Uterus (tissue), 4 donors: ENCODE data around the gene MRPL24. TPM values are rescaled to one million over a fixed set of nuclear protein-coding genes. Genes with fewer than 3 reads are reported as not detected.

Experiments used
- DNase-seq, 2 donors: peaks; one replicate each; pipeline ENCODE4 v3.0.0-alpha.2; 2019 to 2020
- H3K27ac ChIP-seq, 2 donors: fragments of 200-600 bp; sonication (generic); 1 replicate in 1 of 2; 2 replicates in 1 of 2; pipeline ENCODE4 v1.5.1; 2016 to 2018
- H3K27me3 ChIP-seq, 2 donors: fragments of 200-600 bp; sonication (generic); one replicate each; pipeline ENCODE4 v1.5.1; 2018 to 2019; ENCODE audit warnings: control low read depth in 1 of 2
- H3K36me3 ChIP-seq, 2 donors: fragments of 200-600 bp; sonication (generic); one replicate each; pipeline ENCODE4 v1.5.1; 2019; ENCODE audit warnings: control low read depth in 1 of 2
- H3K4me1 ChIP-seq, 2 donors: fragments of 200-600 bp; sonication (generic); one replicate each; pipeline ENCODE4 v1.5.1; 2018 to 2019; ENCODE audit warnings: control low read depth in 1 of 2
- H3K4me3 ChIP-seq, 2 donors: fragments of 200-600 bp; sonication (generic); 1 replicate in 1 of 2; 2 replicates in 1 of 2; pipeline ENCODE4 v1.5.1; 2018 to 2019; ENCODE audit warnings: mild to moderate bottlenecking in 1 of 2
- H3K9me3 ChIP-seq, 2 donors: fragments of 200-600 bp; sonication (generic); one replicate each; pipeline ENCODE4 v1.5.1; 2019; ENCODE audit warnings: control low read depth in 1 of 2
- POLR2A ChIP-seq, 2 donors: fragments of 450-650 bp; IDR thresholded peaks; one replicate each; pipeline ENCODE4 v1.6.1; 2016; ENCODE audit warnings: antibody characterized with exemption in 2 of 2, mild to moderate bottlenecking in 1 of 2, moderate library complexity in 1 of 2
- intact Hi-C: fragments of 100-400 bp; cut with DNase I; formaldehyde crosslinking; loops from one replicate; pipeline ENCODE4 v1.15.1; 2023; ENCODE audit warnings: low total_unique reads
- total RNA-seq, 4 donors: library from RNA; depleted of rRNA in 3 of 4; stranded (reverse); fragments of >200 nt in 3 of 4; gene quantifications; one replicate each; pipeline versions ENCODE4 v1.1.0 to v1.2.4, GENCODE V29; 2014 to 2023
- TF ChIP-seq, protein P1 (sequence below), 4 experiments: fragments of 200-600 bp in 2 of 4; fragments of 450-650 bp in 2 of 4; sonication (generic) in 2 of 4; IDR thresholded peaks; one replicate each; pipeline ENCODE4 v1.5.1; 2016 to 2019; ENCODE audit warnings: antibody characterized with exemption in 4 of 4, mild to moderate bottlenecking in 2 of 4, moderate library complexity in 1 of 4
- donor health status: DM: yes; HTN: yes; CAD: no.

Gene MRPL24
- total RNA-seq, 4 donors from 2014 or later: 8.2 to 58.5 (median 23.8) TPM

DNA sequence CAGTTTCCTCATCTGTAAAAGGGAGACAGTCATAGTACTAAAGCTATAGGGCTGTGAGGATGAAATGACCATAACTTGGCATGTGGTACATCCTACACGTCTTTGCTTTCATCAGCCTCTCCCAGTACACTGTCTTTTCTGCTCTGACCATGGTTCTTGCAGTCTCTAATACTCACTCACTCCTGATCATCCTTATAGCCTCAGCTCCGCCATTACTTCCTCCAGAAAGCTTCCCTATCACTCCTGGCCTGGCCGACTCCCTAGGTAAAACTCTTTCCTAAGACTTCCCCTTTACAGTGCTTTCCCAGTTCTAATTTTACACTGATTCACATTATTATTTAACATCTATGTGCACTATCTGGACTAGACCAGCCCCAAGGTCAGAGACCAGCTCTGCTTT lies 5.0 kb upstream of the MRPL24 start:
- intact Hi-C loops: no loop called here
- no peak for TF ChIP-seq POLR2A (IDR thresholded peaks at IDR 0.05)
- TF ChIP-seq, protein P1, sequence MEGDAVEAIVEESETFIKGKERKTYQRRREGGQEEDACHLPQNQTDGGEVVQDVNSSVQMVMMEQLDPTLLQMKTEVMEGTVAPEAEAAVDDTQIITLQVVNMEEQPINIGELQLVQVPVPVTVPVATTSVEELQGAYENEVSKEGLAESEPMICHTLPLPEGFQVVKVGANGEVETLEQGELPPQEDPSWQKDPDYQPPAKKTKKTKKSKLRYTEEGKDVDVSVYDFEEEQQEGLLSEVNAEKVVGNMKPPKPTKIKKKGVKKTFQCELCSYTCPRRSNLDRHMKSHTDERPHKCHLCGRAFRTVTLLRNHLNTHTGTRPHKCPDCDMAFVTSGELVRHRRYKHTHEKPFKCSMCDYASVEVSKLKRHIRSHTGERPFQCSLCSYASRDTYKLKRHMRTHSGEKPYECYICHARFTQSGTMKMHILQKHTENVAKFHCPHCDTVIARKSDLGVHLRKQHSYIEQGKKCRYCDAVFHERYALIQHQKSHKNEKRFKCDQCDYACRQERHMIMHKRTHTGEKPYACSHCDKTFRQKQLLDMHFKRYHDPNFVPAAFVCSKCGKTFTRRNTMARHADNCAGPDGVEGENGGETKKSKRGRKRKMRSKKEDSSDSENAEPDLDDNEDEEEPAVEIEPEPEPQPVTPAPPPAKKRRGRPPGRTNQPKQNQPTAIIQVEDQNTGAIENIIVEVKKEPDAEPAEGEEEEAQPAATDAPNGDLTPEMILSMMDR (IDR thresholded peaks at IDR 0.05): no peak
- H3K4me1 ChIP-seq: peaks cover 0 to 7% of the 10 kb centered on the region in 2 donors
- no peaks in the 10 kb centered on the region for H3K36me3 ChIP-seq
- H3K27ac ChIP-seq: peak overlapping the region; percentile 99 to 100
- H3K27me3 ChIP-seq: no peaks in the 10 kb centered on the region
- H3K9me3 ChIP-seq: no peaks in the 10 kb centered on the region
- H3K4me3 ChIP-seq: peak overlapping the region in 1 of 2 donors; percentile 98
- DNase-seq: no peak

DNA sequence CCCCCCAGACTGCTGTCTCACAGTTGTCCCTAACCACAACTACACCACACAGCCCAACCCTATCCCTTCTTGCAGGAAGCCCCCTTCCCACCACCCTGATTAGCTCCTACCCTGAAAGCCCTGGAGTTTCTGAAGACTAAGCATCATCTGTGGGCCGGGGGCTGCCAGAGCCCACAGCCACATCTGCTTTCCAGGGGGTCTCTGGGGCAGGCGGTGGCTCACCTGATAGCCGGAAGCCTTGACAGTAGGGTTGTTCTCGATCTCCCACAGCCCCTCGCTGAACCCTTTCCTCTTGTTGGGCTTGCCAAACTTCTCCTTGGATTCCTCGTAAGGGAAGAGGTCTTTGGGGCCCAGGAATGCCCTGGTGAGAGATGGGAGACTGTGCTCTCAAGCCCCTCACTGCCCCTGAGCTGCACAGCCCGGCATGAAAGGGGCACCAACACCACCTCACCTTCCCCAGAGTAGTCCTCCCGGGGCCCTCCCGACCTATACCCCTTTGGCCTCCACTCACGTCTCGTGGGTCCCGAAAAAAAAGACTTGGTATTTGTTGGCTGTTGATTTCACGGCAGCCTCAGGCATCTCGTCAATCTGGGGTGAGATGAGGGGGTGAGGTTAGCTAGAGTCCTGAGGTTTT lies 4.0 kb upstream of the MRPL24 start:
- no peaks in the 10 kb centered on the region for H3K9me3 ChIP-seq
- H3K27ac ChIP-seq: peak overlapping the region; percentile 29 to 99
- H3K36me3 ChIP-seq: no peaks in the 10 kb centered on the region
- no peak overlapping the region for H3K4me3 ChIP-seq
- no peak for DNase-seq
- intact Hi-C loops: no loop called here
- H3K4me1 ChIP-seq: peaks cover 0 to 7% of the 10 kb centered on the region in 2 donors
- no peaks in the 10 kb centered on the region for H3K27me3 ChIP-seq
- TF ChIP-seq POLR2A (IDR thresholded peaks at IDR 0.05): no peak
- TF ChIP-seq, protein P1 (IDR thresholded peaks at IDR 0.05): no peak

DNA sequence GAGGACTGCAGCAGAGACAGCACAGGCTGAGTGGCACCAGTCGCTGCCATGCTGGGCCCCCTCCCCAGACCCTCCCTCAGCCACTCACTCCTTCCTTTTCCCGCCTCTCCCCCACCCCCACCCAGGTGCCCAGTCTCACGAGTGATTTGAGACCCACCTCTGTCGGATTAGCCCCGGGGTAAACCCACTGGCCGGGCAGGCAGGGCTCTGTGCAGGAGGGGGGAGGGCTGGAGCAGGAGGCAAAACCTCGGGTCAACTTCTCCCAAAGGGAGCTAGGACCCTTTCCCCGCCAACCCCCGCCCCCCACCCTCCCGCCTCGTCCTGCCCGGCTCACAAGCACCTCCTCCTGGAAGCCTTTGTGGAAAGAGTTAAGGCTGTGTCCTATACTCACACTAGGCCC lies 3.5 kb upstream of the MRPL24 start:
- intact Hi-C loops: no loop called here
- Histone ChIP-seq H3K27me3 (no peaks in the 10 kb centered on the region), H3K36me3 (no peaks in the 10 kb centered on the region), H3K4me1 (peaks cover 0 to 7% of the 10 kb centered on the region in 2 donors), H3K27ac (peak overlapping the region; percentile 29 to 99), H3K9me3 (no peaks in the 10 kb centered on the region), H3K4me3 (no peak overlapping the region)
- TF ChIP-seq POLR2A (IDR thresholded peaks at IDR 0.05): no peak
- TF ChIP-seq, protein P1 (IDR thresholded peaks at IDR 0.05): no peak
- DNase-seq: no peak

DNA sequence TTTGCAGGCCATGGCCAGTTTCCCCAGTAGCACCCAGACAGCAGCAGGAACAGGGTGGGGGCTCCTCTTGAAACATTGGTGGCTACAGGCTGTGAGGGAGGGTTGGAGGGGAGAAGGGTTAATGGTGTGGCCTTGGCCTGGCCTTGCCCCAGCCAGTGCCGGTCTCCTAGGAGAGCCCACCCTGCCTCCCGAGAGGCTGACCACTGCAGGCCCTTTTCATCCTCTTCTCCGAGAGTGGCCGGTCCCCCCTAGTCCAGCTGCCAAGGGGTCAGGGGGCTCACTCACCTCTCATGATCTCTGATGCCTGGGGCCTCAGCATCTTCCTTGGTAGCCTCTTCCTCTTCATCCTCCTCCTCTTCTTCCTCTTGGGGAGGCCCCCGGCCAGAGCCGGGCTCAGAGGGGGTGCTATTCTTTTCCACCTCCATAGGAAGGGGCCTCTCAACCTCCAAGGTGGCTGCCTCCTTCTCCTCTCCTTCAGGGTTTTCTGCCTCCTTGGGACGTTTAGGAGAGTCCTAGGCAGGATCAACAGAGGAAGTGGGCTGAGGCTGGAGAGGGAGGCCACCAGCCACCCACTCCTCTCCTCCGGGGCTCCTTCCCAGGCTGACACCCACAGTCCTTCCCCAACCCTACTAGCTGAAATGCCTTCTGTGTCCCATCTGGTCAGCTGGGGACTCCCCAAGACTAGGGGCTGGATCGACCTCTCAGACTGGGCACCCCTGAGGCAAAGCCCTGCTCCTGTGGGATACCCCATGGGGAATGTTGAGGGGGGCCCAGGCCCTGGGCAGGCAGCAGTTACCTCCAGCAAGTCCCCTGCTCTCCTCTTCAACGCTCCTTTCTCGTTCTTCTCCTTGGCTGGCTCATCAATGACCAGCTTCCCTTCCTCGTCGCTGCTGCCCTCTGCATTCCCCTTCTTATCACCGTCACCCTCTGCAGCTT lies 2.7 kb upstream of the MRPL24 start:
- intact Hi-C loops: no loop called here
- TF ChIP-seq, protein P1 (IDR thresholded peaks at IDR 0.05): no peak
- no peak for TF ChIP-seq POLR2A (IDR thresholded peaks at IDR 0.05)
- H3K4me1 ChIP-seq: peaks cover 0 to 7% of the 10 kb centered on the region in 2 donors

DNA sequence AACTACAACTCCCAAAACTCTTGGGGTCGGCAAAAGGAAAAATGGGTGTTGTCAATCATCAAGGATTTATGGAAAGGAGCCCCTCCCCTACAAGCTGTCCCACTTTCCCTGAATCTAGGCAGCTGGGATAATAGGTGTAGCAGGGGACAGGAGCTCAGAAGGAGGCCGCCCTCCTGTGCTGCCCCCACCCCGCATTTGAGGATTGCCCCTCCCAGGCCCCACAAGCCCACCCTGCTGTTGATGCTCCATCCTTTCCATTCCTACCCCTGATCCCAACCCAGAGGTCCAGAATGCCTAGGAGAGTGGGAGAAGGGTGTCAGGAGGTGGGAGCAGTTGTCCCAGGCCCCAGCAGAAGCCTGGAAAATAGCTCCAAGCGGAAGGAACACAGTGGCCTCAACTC lies 1.9 kb upstream of the MRPL24 start:
- Histone ChIP-seq H3K4me1 (peaks cover 0 to 7% of the 10 kb centered on the region in 2 donors), H3K4me3 (no peak overlapping the region), H3K27ac (no peak overlapping the region), H3K27me3 (no peaks in the 10 kb centered on the region), H3K36me3 (no peaks in the 10 kb centered on the region), H3K9me3 (no peaks in the 10 kb centered on the region)
- no peak for DNase-seq
- TF ChIP-seq POLR2A (IDR thresholded peaks at IDR 0.05): no peak
- TF ChIP-seq, protein P1 (IDR thresholded peaks at IDR 0.05): no peak
- intact Hi-C loops: no loop called here

More for the DNA sequence above, 2.7 kb upstream of the MRPL24 start:
- no peak overlapping the region for H3K4me3 ChIP-seq
- no peaks in the 10 kb centered on the region for H3K27me3 ChIP-seq
- no peaks in the 10 kb centered on the region for H3K9me3 ChIP-seq
- H3K27ac ChIP-seq: no peak overlapping the region
- no peak for DNase-seq
- H3K36me3 ChIP-seq: no peaks in the 10 kb centered on the region
